GM18511 (cell line): ENCODE data around the gene CROCC2.

Experiments used
- ATAC-seq: cut with Tn5 transposase; IDR thresholded peaks from one replicate; pipeline ENCODE4 v1.9.1; 2021; ENCODE audit warnings: mild to moderate bottlenecking, moderate library complexity; ENCODE audit not compliant: unreplicated experiment

CROCC2 gene

DNA sequence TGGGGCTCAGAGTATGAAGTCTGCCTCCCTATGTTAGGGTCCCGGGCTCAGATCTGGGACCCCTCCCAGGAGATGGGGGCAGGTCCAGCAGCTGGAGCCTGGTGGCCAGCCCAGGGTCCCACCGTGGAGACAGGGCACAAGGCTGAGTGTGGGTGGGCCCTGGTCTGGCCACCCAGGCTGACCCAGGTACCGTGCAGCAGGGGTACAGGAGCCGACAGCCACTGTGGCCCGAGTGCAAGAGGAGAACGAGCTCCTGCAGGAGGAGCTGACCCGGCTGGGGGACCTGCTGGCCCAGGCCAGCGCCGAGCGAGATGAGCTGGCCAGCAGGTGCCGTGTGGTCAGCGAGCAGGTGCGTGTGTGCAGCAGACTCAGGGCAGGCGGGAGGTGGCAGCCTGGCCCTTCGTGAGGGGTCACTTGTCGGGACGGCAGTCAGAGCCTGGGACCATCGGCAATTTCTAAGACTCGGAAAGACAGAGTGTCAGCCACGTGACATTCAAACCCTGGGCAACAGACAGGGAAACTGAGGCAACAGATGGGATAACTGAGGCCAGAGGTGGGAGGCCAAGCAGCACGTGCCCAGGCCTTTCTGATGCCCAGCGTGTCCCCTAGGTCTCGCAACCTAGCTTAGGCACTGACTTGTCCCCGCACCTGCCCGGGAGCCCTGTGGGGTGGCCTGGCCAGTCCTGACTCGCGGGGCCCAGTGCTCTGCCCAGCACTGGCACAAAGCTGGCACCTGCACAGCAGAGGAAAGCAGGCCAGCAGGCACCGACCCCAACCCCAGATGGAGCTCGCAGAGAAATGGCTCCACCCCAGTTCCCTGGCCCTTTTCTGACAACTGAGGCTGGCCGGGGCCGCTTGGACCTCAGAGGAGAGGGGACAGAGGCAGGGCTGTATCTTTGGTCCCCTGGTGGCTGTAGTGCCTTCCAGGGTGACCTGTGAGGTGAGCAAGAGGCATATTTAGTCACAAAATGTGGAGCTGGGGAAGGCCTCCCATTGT is 13.9 kb downstream of the CROCC2 start:
- ATAC-seq, result no peak

DNA sequence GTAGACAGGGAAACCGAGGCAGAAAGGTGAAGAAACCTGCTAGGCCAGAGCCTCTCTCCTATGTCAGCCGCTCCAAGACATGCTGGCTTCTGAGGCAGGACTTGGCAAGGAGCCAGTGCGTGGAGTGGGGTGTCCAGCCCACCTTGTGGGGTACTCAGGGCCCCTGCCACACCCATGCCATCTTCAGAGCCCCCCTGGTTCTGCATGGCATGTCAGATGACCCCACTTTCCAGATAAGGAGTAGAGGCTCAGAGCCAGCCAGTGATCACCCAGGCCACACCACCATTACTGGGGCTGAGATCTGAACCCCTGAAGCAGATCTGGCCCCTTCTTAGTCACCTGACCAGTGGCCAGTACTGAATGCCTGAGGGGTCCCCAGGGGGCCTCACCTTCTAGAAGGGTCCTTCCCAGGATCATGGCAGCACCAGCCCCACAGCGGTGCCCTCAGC is 14.7 kb downstream of the CROCC2 start:
- ATAC-seq, result no peak

DNA sequence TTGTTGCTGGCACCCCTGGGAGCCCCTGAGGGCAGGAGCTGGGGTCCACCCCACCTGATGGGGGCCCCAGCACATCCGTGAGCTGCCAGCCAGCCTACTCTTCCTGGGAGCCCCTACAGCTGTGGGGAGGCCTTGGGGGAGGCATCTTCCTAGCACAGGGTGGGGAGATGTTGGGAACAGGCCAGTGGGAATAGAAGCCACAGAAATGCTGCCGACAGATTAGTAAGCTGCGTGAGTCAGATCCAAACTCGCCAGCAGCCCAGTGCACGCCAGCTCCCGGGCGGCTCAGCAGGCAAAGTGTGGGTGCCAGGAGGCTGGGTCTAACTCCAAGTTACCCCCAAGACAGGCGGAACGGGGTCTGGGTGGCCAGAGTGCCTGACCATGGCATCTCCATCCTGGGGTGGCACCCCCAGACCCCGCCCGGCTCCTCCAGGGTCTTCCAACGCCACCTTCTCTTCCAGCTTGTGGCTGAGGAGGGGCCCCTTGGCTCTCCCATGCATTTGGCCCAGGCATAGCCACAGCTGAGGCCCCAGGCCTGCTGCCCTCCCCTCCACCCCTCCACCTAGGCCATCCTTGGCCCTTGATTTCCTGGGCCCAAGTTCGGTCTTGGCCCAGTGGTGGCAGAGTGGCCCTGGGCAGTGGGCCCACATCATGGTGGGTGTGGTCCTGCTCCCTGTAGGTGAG is 15.3 kb downstream of the CROCC2 start:
- ATAC-seq, result no peak

DNA sequence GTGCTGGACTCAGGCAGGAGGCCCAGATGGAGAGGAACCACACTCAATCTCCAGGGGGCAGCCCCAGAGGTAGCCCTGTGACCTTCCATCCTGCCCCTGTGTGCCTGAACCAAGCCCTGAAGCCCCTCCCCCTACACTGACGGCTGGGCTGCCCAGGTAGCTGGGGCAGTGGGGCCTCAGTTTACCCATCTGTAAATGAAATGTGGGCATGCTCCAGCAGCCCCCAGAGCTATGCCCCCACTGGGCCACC is 15.8 kb downstream of the CROCC2 start:
- ATAC-seq, result no peak

DNA sequence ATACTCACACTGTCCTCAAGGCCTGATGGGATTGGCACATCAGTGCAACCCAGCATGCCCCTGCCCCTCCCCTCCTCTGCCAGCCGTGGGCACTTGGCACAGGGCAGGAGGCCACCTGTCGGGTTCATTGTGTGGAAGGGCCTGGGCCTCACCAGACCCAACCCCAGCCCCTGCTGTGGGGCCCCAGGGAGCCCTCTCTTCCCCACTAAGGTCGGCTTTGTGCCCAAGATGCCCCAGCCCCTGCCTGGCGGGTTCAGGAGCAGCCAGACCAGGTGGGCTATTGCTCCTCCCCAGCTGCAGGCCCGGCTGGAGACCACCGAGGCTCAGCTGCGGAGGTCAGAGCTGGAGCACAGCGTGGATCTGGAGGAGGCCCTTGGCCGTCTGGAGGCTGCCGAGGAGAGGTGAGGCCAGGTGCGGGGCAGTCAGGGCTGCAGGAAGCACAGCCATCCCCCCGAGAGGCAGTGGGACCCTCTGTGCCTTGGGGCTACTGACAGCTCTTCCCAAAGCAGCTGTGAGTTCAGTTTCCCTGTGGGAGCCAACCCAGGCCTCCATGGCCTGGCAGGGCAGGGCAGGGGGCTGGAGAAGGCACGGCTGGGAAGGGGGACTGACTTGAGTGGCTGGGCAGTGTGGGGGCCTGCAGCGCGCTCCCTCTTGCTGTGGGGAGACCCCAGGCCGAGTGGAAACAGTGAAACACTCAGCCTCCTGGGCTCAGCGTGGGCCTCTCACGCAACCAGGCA is 16.3 kb downstream of the CROCC2 start:
- no peak for ATAC-seq

DNA sequence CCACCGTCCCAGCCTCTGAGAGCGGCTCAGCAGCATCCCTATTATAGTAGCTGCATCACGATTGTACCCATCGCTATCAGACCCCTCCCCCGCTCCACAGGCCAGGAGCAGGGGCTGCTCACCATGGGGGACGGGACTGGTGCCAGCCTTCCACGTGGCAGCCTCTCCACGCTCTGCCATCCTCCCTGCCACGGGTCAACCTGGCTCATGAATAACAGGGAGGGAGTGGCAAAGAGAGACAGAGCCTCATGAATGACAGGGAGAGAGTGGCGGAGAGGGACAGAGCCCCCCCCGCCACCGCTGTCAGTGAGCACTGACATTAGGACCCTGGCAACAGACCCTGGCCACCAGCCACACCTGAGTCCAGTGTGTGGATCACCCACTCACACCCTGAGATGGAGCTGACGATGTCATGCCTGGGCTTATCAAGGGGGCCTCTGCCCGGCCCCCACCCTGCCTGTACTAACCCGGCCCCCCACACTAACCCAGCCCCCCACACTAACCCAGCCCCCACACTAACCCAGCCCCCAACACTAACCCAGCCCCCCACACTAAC is 16.9 kb downstream of the CROCC2 start:
- no peak for ATAC-seq

DNA sequence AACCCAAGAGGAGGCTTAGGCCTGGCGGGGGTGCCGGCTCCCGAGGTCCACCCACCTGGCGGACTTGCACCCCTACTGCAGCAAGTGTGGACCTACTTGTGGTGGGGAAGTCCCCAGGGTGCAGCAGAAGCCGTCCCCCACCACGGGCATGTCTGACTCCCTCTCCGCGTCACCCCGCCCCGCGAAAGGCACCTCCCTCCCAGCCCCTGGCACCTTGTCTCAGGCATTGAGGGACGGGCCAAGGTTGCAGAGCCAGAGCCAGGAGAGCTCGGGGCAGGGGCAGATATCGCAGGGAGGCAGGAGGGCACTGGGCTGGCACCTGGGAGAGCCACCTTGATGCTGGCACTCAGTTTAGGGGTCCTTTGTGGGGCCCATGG is 19.0 kb downstream of the CROCC2 start:
- ATAC-seq, result no peak

DNA sequence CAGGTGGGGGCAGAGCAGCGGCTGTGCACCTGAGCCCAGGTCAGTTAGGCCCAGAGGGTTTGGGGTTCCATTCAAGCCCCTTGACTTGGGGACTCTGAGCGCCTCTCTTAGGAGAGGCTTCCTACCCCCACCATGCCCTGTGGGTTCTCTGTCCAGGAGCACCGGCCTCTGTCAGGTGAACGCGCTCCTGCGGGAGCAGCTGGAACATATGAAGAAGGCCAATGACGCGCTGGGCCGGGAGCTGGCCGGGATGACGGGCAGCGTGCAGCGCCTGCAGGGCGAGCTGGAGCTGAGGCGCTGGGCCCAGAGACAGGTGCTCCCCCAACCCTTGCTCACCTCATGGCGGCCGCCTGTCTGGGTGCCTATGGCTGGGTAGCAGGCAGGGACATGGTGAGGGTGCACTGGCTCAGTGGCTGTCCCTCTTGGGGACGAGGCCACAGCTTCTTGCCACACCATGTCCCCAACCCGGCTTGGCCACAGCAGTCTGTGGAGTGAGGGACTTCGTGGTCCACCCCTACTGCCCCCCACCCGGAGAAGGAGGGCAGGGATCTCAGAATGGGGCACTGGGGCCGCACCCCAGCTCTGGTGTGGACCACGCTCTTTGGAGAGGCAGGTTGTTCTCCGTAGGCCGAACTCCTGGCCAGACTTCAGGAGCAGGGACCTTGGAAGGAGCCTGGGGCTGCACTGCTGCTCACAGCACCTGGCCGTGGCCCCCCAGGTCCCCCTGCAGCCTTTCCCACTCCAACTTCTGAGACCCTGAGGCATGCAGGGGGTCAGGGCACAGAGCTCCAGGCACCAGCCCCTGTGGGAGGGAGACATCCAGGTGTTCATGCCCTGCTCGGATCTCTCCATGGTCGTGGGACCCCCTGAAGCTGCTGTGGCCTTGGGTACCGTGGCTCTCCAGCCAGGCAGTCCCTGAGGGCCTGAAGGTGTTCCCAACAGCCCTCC is 19.7 kb downstream of the CROCC2 start:
- ATAC-seq, result no peak

DNA sequence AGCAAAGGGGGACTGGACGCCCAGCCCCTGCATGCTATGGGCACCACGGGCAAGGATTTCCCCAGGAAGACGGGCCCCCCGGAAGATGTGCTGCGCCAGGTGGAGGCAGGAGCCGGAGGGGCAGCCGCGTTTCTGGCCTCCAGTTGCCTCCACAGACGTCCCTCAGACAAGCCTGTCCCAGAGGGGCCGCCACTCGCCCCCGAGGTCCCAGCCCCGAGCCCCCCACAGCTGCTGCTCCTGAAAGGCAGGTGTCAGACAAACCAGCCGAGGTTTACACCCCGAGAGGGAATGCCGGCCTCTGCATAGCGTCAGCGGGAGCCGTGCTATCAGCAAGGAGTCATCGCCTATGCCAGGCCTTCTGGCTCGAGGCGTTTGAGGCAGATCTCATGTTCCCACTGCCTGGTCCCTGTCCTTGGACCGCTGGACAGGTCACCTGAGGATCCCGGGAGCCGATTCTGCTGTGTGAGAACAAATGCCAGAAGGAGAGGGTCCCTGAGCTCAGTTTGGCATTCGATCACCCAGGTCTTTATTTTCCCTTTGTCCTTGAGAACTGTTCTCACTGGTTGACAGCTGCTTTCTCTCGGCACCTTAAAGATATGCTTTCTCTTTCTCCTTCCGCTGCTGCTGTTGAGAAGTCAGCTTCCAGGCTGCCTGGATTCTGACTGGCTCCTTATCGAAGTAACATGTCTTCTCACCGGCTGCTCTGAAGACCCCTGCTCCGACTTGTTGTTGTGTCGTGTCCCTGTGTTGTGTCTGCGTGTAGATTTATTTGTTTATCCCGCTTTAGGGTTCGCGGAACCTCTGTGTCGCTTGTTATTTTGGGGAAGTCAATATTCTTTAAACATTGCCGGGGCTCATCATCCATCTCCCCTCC is 20.6 kb downstream of the CROCC2 start:
- ATAC-seq, result no peak

DNA sequence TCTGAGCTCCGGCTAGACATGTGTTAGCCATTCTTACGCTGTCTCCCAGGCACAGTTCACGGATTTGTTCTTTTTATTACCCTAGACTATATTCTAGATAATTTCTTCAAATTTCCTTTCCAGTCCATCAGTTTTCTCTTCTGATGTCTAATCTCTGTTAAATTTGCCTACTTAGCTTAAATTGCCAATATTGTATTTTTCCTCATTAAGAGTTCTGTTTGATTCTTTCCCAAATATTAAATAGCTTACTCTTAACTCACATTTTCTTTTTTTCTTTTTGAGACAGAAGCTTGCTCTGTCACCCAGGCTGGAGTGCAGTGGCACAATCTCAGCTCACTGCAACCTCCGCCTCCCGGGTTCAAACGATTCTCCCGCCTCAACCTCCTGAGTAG is 21.2 kb downstream of the CROCC2 start:
- no peak for ATAC-seq

DNA sequence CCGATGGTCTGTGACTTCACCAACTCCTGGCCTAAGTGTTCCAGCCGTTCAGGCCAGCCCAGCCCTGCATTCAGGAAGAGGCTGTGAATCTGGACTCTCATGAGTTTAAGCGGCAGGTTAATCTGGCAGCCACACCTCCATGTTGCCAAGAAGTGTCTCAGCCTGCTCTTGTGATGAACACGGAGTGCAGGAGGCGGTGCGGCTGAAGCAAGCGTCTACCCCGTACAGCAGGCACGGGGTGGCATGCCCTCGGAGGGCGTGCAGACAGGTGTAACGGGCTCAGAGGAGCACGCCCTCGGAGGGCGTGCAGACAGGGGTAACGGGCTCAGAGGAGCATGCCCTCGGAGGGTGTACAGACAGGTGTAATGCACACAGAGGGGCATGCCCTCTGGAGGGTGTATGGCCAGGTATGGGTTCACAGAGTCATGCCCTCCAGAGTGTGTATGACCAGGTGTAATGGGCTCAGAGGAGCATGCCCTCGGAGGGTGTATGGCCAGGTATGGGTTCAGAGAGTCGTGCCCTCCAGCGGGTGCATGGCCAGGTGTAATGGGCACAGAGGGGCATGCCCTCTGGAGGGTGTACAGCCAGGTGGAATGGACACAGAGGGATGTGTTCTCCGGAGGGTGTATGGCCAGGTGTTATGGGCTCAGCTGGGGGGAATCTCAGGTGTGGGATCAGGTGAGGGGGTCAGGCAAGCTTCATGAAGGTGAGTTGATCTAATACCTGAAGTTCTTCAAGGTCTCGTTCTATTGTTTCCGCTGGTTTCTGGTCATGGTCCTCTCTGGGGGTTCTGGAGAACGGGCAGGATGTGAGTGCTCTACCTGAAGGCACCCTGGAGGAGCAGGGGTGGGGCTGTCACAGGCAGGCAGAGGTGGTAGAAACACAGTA is 22.6 kb downstream of the CROCC2 start:
- ATAC-seq, result no peak

DNA sequence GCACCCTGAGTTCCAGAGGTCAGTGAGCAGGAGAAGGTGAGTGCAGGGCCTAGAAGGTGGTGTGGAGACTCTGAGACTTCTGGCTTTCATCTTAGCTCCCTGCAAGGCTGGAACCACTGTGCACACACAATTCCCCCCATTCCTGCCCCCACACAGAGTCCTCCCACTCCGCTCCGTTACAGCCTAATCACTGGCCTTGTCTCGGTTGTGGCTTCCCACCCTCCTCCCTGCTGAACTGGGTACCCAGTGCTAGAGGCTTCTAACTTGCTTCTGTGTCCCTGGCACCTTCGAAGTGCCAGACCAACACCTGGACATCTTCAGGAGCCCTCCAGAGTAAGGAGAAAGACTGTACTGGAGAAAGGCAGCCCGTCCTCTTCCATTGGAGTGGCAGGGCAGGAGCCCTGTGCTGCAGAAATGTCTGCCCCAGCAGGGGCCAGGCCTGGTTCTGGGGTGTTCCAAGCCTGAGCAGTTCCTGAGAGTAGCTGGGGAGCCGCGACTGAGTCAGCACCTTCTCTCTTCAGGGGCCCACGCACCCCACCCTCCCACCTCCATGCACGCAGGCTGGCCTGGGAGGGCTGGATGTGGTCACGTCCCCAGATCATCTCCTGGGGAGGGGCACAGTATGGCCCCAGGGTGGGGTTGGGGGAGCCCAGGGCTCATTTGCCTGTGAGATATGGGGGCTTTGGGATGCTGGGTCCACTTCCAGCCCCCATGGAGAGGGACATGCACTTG is 23.4 kb downstream of the CROCC2 start:
- ATAC-seq, result no peak

DNA sequence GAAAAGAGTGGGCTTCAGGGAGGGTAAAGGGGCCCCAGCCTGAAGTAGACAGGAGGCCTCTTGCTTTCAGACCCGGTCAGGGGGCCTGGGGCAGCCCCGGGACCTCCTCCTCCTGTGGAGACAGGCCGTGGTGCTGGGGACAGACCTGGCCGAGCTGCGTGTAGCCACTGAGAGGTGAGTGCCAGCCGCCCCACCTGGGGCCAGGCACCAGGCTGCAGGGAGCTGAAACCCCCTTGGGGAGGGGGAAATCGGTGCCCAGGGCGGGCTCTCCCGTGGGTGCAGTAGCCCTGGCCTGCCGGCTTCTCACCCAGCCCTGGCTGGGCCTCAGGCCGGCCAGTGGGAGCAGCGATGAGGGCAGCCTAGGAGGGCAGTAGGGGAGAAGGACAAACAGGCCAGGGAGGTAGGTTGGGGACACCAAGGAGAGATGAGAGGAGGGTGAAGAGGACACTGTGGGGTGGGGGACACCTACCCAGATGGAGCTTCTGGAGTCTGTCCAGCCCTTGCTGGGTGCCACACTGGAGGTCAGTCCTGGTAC is 24.0 kb downstream of the CROCC2 start:
- no peak for ATAC-seq

DNA sequence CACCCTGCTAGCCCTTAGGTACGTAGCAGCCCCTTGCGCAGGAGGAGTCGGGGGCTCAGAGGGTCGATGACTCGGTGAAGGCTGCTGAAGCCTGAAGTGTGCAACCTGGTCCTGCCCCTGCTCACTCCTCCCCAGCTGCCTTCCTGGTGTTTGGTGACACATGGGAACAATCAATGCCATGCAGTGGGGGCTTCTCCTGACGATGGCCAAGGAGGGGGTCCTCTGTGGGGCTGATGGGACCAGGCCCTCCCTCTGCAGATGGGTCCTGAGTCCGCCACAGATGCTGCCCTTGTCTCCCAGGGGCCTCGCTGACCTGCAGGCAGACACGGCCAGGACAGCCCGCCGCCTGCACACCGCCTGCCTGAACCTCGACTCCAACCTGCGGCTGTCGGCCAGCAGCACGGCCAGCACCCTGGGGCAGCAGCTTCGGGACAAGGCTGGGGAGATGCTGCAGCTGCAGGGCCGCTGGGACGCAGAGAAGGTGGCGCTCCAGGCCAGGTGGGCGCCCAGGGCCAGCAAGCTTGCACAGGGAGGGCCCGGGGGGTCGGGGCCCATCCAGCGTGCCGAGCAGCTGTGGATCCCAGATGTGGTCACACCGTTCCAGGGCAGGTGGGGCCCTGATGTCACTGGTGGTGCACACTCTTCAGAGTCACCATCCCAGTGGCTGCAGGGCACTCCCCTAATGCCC is 24.6 kb downstream of the CROCC2 start:
- ATAC-seq, result no peak

DNA sequence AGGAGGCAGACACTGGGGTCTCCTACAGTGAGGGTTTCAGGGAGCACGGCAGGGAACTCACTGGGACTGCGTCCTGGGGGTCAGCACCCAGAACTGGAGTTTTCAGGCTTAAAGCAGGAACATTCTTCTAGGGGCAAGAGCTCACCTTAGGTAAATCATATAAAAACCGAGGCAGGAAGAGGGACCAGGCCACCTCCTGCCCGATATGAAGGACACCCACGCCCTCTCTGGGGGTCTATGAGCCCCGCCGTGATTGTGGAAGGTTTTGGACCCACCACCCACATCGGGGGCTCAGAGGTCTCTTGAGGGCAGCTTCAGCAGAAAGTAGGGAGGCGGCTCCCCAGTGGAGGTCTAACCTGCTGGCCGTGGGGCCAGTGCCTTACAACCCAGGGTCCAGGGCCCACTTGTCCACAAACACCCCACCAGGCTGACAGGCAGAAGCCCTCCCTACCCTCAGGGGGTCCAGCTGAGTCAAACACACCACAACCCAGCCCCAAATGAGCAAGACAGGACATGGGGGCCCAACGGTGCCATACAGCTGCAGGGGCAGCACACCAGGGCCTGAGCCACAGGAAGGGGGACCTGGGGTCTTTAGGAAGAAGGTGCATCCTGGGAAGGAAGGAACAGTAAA is 25.3 kb downstream of the CROCC2 start:
- no peak for ATAC-seq

DNA sequence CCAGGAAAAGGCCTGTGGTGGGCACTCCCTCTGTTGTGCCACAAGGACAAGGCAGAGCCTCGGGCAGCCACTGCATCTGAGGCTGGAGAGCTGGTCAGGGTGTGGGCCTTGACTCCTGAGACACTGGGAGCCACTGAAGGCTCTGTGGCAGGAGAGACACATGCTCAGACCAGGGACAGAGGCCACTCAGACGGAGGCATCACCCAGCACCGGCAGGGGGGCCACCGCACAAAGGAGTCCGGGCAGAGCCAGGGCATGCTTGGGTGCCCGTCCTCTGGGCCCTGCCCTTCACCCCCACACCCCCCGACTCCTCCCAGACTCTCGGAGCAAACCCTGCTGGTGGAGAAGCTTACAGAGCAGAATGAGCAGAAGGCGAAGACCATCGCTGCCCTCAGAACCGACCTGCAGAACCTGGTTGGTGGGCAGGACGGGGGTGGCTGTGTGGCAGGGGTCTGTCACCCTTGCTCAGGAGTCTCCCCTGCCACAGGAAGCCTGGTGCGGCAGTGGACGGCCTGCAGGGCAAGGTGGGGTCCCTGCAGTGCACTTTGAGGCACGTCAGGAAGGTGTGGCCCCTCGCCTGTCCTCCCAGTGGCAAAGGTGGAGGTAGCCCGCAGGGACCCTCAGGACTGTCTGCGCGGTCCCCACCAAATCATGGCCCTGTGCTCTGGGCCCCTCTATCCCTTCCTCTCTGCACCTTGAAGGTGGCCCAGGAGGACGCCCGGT is 26.0 kb downstream of the CROCC2 start:
- no peak for ATAC-seq
